A673 (cell line): ENCODE measurements around the gene TBX5. TPM values are rescaled to one million over a fixed set of nuclear protein-coding genes. Genes with fewer than 3 reads are reported as not detected.
A peak's percentile ranks its signal among the peaks of the same experiment; 100 is the strongest.

Source experiments
- BruUV-seq: library from RNA; stranded (reverse); fragments of 400-500 nt; replicated peaks from 2 replicates; lab custom pipeline; 2021; lab: Mats Ljungman, UMichigan
- CTCF ChIA-PET: fragments of 300-600 bp; sonication (Branson Sonifier 250); formaldehyde crosslinking; loops from one replicate; lab custom pipeline; 2022; ENCODE audit warnings: antibody characterized with exemption; lab: Charles Lee
- POLR2A ChIA-PET: fragments of 300-600 bp; sonication (Branson Sonifier 250); formaldehyde crosslinking; loops from one replicate; lab custom pipeline; 2022; ENCODE audit warnings: antibody characterized with exemption; ENCODE audit not compliant: low non-redundant PET; lab: Charles Lee
- DNase-seq: peaks from one replicate; pipeline ENCODE4 v3.0.0-alpha.2; 2015; ENCODE audit warnings: low spot score
- H3K27ac ChIP-seq: fragments of 200-600 bp; sonication (generic); 2 replicates; pipeline ENCODE4 v1.5.1; 2016; ENCODE audit warnings: mixed run types, low read depth, mild to moderate bottlenecking, mixed read lengths, antibody characterized with exemption, low read length; ENCODE audit not compliant: poor library complexity, severe bottlenecking
- H3K27me3 ChIP-seq: fragments of 200-600 bp; sonication (generic); replicated peaks from 2 replicates; pipeline ENCODE4 v1.6.1; 2017; ENCODE audit warnings: mixed run types, low read depth, mild to moderate bottlenecking, mixed read lengths, antibody characterized with exemption, low read length; ENCODE audit not compliant: insufficient read depth, poor library complexity
- H3K36me3 ChIP-seq: fragments of 200-600 bp; sonication (generic); 2 replicates; pipeline ENCODE4 v1.6.1; 2016; ENCODE audit warnings: mixed run types, mild to moderate bottlenecking, mixed read lengths, antibody characterized with exemption, low read length; ENCODE audit not compliant: insufficient read depth, poor library complexity, severe bottlenecking
- H3K4me1 ChIP-seq: fragments of 200-600 bp; sonication (generic); 2 replicates; pipeline ENCODE4 v1.6.1; 2017; ENCODE audit warnings: mixed run types, mild to moderate bottlenecking, mixed read lengths, antibody characterized with exemption, low read length; ENCODE audit not compliant: insufficient read depth, poor library complexity, severe bottlenecking
- H3K4me3 ChIP-seq: fragments of 200-600 bp; sonication (generic); 2 replicates; pipeline ENCODE4 v1.5.1; 2016; ENCODE audit warnings: low read depth, mixed run types, mild to moderate bottlenecking, mixed read lengths, low read length; ENCODE audit not compliant: poor library complexity, severe bottlenecking
- H3K9me3 ChIP-seq: fragments of 200-600 bp; sonication (generic); 2 replicates; pipeline ENCODE4 v1.6.1; 2016; ENCODE audit warnings: mixed run types, low read depth, mild to moderate bottlenecking, mixed read lengths, antibody characterized with exemption, low read length; ENCODE audit not compliant: poor library complexity, severe bottlenecking
- CTCF ChIP-seq: fragments of 300-800, 200-600 bp; sonication (generic); conservative IDR thresholded peaks from 2 replicates; pipeline ENCODE4 v1.5.1; 2017; ENCODE audit warnings: low read depth, mild to moderate bottlenecking, antibody characterized with exemption, low read length, moderate library complexity, mixed read lengths
- EZH2 ChIP-seq: fragments of 200-600 bp; sonication (generic); IDR thresholded peaks from 2 replicates; pipeline ENCODE4 v1.6.1; 2017; ENCODE audit warnings: borderline replicate concordance, low read depth, mild to moderate bottlenecking, mixed read lengths, antibody characterized with exemption, low read length; ENCODE audit not compliant: poor library complexity, severe bottlenecking
- intact Hi-C: fragments of 100-400 bp; cut with micrococcal nuclease; formaldehyde crosslinking; loops from one replicate; pipeline ENCODE4 v1.10.0; 2022; ENCODE audit not compliant: unreplicated experiment
- total RNA-seq: library from RNA; stranded (reverse); gene quantifications from 2 replicates; pipeline ENCODE4 v1.2.3, GENCODE V29; 2021

TBX5 gene
- total RNA-seq, 1 experiment from 2014 or later: 2.1 TPM

DNA sequence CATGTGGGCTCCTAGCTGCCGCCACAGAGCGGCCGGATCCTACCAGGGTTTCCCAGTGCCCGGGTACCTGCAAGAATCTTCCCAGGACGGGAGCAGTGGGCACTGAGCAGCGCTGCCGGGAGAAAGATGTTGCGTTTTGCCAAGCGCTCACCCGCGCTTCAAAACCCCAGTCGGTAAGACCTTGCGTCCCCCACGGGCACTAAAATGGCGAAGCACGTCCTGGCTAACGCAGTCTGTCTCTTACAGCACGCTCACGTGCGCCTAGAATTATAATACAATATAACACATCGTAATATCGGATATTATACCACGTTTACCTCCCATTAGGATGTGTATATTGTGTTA is 35.1 kb upstream of the TBX5 start:
- Histone ChIP-seq H3K9me3 (no peaks in the 10 kb centered on the region), H3K4me3 (no peak overlapping the region), H3K27me3 (peaks cover 73% of the 10 kb centered on the region), H3K4me1 (no peaks in the 10 kb centered on the region), H3K36me3 (no peaks in the 10 kb centered on the region), H3K27ac (no peak overlapping the region)
- intact Hi-C loops: no loop called here
- ChIA-PET POLR2A (no interaction called here), CTCF (no interaction called here)
- TF ChIP-seq EZH2 (no peak), CTCF (no peak)
- DNase-seq: no peak
- BruUV-seq: no TSS peak

DNA sequence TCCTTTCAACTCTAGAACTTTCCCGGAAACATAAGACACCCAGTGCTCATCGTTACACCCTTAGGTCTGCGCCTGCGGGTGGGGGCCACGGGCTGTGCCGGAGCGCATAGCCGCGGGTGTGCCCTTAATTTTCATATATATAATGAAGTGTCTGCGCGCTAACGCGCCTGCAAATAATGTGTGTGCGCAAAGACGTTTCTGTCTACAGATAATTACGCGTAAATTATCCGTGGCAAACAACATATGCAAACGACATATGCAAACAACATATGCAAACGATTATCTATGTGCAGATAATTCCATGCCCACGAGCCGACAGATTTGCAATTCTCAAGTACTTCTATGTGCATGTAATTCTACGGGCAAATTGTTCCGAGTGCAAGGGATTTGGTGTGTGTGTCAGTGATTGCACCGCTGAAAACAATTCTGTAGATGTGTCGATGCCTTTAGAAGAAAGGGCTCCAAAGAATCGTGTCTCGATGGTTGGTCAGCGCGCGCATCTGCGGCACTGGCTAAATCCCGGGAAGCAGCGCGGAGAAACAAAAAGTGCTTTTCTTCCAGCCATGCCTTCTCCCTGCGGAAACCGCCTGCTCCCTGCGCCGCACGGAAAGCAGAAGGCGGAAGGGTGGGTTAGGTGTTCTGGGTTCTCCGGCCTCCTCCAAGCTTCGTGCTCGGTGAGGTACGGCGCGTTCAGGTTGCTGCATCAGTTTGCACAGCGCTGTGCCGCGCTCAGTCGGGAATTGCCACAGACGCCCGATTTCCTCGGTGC is 34.5 kb upstream of the TBX5 start:
- no peak overlapping the region for H3K27ac ChIP-seq
- POLR2A ChIA-PET: no interaction called here
- H3K9me3 ChIP-seq: no peaks in the 10 kb centered on the region
- H3K4me1 ChIP-seq: no peaks in the 10 kb centered on the region
- TF ChIP-seq EZH2 (peak; percentile 86), CTCF (no peak)
- no peak overlapping the region for H3K4me3 ChIP-seq
- DNase-seq: no peak
- intact Hi-C loops: no loop called here
- no peaks in the 10 kb centered on the region for H3K36me3 ChIP-seq
- peaks cover 68% of the 10 kb centered on the region for H3K27me3 ChIP-seq
- CTCF ChIA-PET: no interaction called here
- no TSS peak for BruUV-seq

GRCh38 chr12:114439817-114440216 is 33.9 kb upstream of the TBX5 start:
- no peak overlapping the region for H3K4me3 ChIP-seq
- POLR2A ChIA-PET: no interaction called here
- CTCF ChIA-PET: no interaction called here
- TF ChIP-seq EZH2 (no peak), CTCF (no peak)
- BruUV-seq: no TSS peak
- no peak overlapping the region for H3K27ac ChIP-seq
- H3K9me3 ChIP-seq: no peaks in the 10 kb centered on the region
- no peaks in the 10 kb centered on the region for H3K36me3 ChIP-seq
- H3K27me3 ChIP-seq: peaks cover 61% of the 10 kb centered on the region
- no peaks in the 10 kb centered on the region for H3K4me1 ChIP-seq
- DNase-seq: no peak
- intact Hi-C loops: no loop called here
